HUES48 (cell line): Measurements from ENCODE around the gene HSD17B2.
A peak's percentile ranks its signal among the peaks of the same experiment; 100 is the strongest.
"Not testable (repeated sequence)": the region's sequence is repeated elsewhere in the genome, so short reads cannot be mapped to it uniquely, and the experiment has no call there.

Source experiments
- H3K27ac ChIP-seq: one replicate; pipeline ENCODE4 v1.7.0; 2013; ENCODE audit warnings: low read depth, low read length, inconsistent platforms
- H3K27me3 ChIP-seq: 2 replicates; pipeline ENCODE4 v1.6.1; 2013; ENCODE audit warnings: mild to moderate bottlenecking, low read length; ENCODE audit not compliant: control insufficient read depth, insufficient read depth
- H3K36me3 ChIP-seq: 2 replicates; pipeline ENCODE4 v1.6.1; 2013; ENCODE audit warnings: low read length; ENCODE audit not compliant: control insufficient read depth, insufficient read depth
- H3K4me1 ChIP-seq: 2 replicates; pipeline ENCODE4 v1.6.1; 2013; ENCODE audit warnings: mild to moderate bottlenecking, low read length; ENCODE audit not compliant: control insufficient read depth, insufficient read depth
- H3K4me3 ChIP-seq: 2 replicates; pipeline ENCODE4 v1.5.1; 2013; ENCODE audit warnings: mild to moderate bottlenecking, low read depth, low read length
- H3K9ac ChIP-seq: 2 replicates; pipeline ENCODE4 v1.6.1; 2013; ENCODE audit warnings: mild to moderate bottlenecking, low read depth, low read length, moderate library complexity
- H3K9me3 ChIP-seq: 2 replicates; pipeline ENCODE4 v1.6.1; 2013; ENCODE audit warnings: low read length; ENCODE audit not compliant: control insufficient read depth, insufficient read depth

Gene HSD17B2

DNA sequence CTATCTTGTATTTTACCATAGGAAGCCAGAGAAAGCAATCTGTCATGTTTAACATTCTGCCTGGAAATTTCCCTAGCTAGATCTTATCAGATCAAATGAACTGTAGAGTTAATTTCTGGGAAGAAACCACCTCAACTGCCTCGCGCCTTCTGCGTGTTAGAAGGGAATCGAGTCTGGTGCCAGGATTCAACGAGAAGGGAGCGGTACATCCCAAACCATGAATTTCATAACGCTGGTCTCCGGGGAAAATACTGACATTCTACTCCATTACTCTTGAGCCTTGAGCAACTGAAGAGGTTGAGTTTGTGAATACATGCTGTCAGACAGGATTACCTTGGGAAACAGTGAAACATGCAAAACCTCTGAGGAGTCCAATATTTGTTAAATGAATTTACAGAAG, 99.8 kb downstream of the HSD17B2 start:
- no peaks in the 10 kb centered on the region for H3K27me3 ChIP-seq
- no peak overlapping the region for H3K4me3 ChIP-seq
- H3K9ac ChIP-seq: no peak overlapping the region
- H3K36me3 ChIP-seq: peaks cover 9% of the 10 kb centered on the region
- H3K27ac ChIP-seq: no peak overlapping the region
- no peaks in the 10 kb centered on the region for H3K9me3 ChIP-seq
- H3K4me1 ChIP-seq: peaks cover 12% of the 10 kb centered on the region

GRCh38 chr16:82135844-82136243, 100.8 kb downstream of the HSD17B2 start:
- H3K9ac ChIP-seq: no peak overlapping the region
- H3K4me1 ChIP-seq: peaks cover 12% of the 10 kb centered on the region
- H3K9me3 ChIP-seq: no peaks in the 10 kb centered on the region
- no peaks in the 10 kb centered on the region for H3K27me3 ChIP-seq
- H3K27ac ChIP-seq: no peak overlapping the region
- peaks cover 9% of the 10 kb centered on the region for H3K36me3 ChIP-seq
- H3K4me3 ChIP-seq: no peak overlapping the region

DNA sequence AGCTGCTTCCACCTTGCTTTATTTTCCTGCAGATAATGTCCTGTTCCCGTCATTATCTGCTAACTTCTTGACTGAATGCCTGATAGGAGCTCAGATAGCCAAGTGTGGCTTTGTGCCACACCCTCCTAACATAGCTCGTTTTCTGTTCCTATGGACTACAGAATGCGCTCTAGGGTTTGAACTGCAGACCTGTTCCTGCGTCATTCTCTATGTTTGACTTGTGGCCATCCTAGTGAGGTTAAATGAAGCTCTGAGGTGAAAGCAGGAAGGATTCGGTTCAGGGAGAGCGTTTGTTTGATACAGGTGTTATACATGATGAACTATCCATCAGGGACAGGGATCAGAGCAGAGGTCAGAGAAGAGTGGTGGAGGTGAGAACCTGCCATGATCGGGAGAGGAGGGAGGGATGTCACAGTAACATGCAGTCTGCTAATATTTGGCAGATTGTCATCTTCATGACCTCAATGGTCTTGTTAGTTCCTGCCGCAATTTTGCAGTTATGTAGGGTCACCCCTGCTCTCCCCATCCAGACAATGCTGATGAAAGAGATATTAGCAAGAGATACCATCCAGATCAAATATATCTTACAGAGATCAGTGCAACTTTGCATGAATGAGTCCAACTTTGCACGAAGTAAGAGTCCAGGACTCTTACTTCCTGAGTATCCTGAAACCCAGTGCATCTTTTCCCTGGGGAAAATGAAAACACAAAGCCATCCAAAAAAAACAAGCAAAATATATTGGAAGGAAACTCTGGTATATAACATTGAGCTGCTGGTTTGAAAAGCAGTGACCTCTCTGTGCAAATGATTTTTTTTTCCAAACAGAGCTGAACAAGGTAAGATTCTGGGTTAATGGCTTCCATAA, 102.1 kb downstream of the HSD17B2 start:
- H3K27me3 ChIP-seq: no peaks in the 10 kb centered on the region
- H3K9ac ChIP-seq: no peak overlapping the region
- no peak overlapping the region for H3K27ac ChIP-seq
- H3K4me1 ChIP-seq: peaks cover 12% of the 10 kb centered on the region
- peaks cover 9% of the 10 kb centered on the region for H3K36me3 ChIP-seq
- H3K9me3 ChIP-seq: no peaks in the 10 kb centered on the region
- H3K4me3 ChIP-seq: no peak overlapping the region

- Histone ChIP-seq H3K36me3 (peaks cover 9% of the 10 kb centered on the region), H3K4me1 (peaks cover 12% of the 10 kb centered on the region), H3K4me3 (no peak overlapping the region), H3K9me3 (no peaks in the 10 kb centered on the region), H3K27me3 (no peaks in the 10 kb centered on the region), H3K27ac (no peak overlapping the region), H3K9ac (no peak overlapping the region)
Observed at GRCh38 chr16:82137822-82138167, 102.7 kb downstream of the HSD17B2 start.

DNA sequence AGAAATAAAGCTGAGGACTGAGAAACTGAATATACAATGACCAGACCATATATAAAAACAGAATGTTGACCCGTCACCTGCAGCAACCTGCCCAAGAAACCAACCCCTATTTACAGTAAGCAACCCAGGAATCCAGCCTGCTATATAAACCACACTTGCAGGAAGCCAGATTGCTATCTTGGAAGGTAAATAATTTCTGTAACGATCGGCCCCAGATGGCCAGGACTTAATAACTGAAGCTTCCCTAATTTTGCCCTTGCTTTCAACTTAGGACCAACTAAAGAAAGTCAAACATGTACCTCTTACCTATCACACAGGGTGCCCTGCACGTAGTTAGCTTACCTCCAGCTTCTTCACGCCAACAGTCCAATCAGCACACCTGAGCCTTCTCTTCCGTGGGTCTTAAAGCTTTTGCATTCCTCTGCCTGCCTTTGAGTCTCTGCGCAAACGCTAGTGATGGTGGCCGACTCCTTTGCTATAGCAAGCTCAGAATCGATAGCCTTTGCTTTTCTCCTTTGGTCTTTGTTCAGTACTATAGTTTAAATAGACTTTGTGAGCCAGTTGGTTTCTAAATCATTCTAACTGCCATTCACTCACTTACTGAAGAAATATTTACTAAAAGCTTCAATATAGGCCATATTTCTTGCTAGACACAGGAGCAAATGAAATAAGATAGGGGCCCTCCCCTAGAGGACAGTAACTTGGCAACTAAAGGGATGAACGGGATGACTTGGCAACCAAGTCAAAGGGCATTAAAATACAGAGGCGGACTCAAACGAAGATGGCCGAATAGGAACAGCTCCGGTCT, 103.6 kb downstream of the HSD17B2 start:
- peaks cover 9% of the 10 kb centered on the region for H3K36me3 ChIP-seq
- no peaks in the 10 kb centered on the region for H3K27me3 ChIP-seq
- H3K4me1 ChIP-seq: peaks cover 12% of the 10 kb centered on the region
- peak overlapping the region; percentile 42 for H3K27ac ChIP-seq
- H3K9ac ChIP-seq: peak overlapping the region; percentile 66; the same call in 1 of the 2 replicates
- peak overlapping the region; percentile 50 for H3K4me3 ChIP-seq
- H3K9me3 ChIP-seq: no peaks in the 10 kb centered on the region

DNA sequence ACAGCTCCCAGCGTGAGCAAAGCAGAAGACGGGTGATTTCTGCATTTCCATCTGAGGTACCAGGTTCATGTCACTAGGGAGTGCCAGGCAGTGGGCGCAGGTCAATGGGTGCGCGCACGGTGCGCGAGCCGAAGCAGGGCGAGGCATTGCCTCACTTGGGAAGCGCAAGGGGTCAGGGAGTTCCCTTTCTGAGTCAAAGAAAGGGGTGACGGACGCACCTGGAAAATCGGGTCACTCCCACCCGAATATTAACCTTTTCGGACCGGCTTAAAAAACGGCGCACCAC, 104.2 kb downstream of the HSD17B2 start:
- not testable (repeated sequence) for H3K27me3 ChIP-seq, H3K9me3 ChIP-seq, H3K36me3 ChIP-seq
- Histone ChIP-seq H3K4me3 (peak overlapping the region; percentile 50), H3K4me1 (peaks cover 12% of the 10 kb centered on the region), H3K27ac (peak overlapping the region; percentile 42), H3K9ac (peak overlapping the region; percentile 66; the same call in 1 of the 2 replicates)

GRCh38 chr16:82146556-82146955, 111.5 kb downstream of the HSD17B2 start:
- no peak overlapping the region for H3K27ac ChIP-seq
- no peaks in the 10 kb centered on the region for H3K27me3 ChIP-seq
- no peaks in the 10 kb centered on the region for H3K4me1 ChIP-seq
- no peak overlapping the region for H3K4me3 ChIP-seq
- peaks cover 64% of the 10 kb centered on the region for H3K36me3 ChIP-seq
- no peak overlapping the region for H3K9ac ChIP-seq
- H3K9me3 ChIP-seq: no peaks in the 10 kb centered on the region; the same call in 1 of the 2 replicates

GRCh38 chr16:82146957-82147356, 111.9 kb downstream of the HSD17B2 start:
- Histone ChIP-seq H3K4me3 (no peak overlapping the region), H3K4me1 (no peaks in the 10 kb centered on the region), H3K9ac (no peak overlapping the region), H3K36me3 (peaks cover 65% of the 10 kb centered on the region), H3K27ac (no peak overlapping the region), H3K9me3 (no peaks in the 10 kb centered on the region; the same call in 1 of the 2 replicates), H3K27me3 (no peaks in the 10 kb centered on the region)

GRCh38 chr16:82147546-82147945, 112.5 kb downstream of the HSD17B2 start:
- Histone ChIP-seq H3K27ac (no peak overlapping the region), H3K36me3 (peaks cover 67% of the 10 kb centered on the region), H3K9ac (no peak overlapping the region), H3K27me3 (no peaks in the 10 kb centered on the region), H3K9me3 (no peaks in the 10 kb centered on the region; the same call in 1 of the 2 replicates), H3K4me3 (no peak overlapping the region), H3K4me1 (no peaks in the 10 kb centered on the region)
